Smooth muscle cell of the brain vasculature (primary cell): Measurements from ENCODE around the gene SYNE4.

Source experiments
- DNase-seq: peaks from one replicate; pipeline ENCODE4 v3.0.0-alpha.2; 2012; ENCODE audit warnings: low read depth, low spot score

SYNE4 gene

DNA sequence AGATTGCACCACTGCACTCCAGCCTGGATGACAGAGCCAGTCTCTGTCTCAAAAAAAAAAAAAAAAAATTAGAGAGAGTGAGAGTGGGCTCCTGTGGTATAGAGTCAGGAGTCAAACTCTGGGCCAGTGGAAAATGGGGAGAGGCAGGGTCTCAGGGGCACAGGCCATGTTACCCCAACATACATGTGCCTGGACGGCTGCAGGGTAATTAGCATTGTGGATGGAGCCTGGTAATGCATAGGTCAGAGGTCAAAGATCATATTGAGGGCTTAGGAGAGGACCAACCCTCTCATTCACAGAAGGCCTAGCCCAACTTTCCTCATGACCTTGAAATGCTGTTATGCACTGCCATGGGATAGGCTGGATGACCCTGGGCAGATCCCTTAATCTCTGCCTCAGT lies 16.9 kb upstream of the SYNE4 start:
- DNase-seq = no peak

DNA sequence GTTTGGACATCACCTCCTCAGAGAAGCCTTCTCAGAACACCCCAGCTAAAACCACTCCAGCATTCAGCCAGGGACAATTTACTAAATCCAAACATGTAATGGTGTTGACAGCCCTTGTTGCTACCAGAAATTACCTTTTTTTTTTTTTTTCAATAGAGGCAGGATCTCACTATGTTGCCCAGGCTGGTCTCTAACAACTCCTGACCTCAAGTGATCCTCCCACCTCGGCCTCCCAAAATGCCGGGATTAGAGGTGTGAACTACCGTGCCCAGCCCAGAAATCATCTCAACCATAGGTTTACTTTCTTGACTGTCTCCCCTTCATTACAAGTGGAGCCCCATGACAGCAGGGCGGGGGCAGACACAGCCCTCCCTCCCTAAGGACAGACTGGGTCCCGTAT lies 14.8 kb upstream of the SYNE4 start:
- DNase-seq = no peak

DNA sequence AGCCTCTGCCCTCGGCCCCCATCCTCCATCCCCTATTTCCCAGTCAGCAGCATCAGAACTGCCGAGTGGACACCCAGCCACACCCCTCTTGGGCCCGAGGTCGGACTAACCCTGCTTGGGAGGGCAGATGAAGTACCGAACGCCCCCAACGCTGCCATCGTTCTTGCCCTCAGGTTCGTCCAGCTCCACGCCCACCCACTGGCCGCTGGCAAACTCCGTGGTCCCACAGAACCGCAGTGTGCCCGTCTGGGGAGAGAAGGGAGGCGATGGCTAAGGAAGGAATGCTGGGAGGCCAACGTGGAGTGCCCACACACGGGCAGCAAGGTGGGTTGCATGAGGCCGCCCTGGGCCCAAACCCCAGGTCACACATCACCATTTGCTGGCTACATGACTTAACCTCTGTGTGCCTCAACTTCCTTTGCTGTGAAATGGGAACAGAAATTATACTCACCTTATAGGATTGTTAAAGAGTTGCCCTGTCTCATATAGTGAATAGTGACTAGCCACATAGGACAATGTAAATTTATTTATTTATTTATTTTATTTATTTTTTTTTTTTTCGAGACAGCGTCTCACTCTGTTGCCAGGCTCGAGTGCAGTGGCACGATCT lies 10.6 kb upstream of the SYNE4 start:
- no peak for DNase-seq

DNA sequence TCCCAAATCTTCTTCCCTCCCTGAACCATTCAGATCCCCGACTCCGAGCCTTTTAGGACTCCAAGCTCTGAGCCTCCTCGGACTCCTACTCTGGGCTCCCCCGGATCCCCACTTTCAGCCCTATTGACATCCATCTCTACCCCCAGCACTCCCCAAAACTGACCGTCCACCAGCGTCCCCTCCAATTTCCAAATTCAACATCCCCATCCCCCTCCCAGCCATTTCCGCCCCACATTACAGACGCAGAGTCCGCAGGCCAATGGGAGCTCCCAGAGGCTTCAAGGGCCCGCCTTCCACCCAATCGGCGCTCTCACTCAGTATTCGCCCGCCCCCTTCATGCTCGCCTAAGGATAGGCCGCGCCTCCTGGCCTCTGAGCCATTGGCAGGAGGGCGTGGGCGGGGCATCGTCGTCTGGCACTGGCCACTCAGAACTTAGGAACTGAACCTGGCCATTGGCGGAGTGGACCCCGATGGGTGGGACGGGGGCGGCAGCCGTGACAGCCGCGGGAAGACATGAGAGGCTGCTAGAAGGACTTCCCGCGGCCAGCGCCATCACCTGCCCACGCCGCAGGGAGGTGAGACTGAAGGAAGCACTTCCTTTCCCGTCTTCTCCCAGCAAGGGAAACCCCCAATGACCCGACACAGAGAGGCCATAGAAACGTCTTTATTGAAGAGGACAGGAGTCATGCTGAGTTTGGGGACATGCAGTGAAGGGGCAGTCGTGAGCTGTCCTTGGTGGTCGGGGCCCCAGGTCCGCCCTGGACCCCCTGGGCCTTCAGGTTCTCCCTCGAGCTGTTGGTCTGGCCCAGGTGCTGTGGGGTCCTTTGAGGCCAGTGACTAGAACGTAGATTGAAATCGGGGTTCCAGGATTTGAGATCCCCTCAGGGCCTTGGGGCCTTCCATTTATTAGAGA lies 5.7 kb upstream of the SYNE4 start, which contains the start of gene ALKBH6:
TSS of gene ALKBH6 (minus strand) at position 202 of the 913 bp plus-strand sequence. CDS start 816 bp downstream, outside the sequence.
- peak; percentile 97 for DNase-seq

DNA sequence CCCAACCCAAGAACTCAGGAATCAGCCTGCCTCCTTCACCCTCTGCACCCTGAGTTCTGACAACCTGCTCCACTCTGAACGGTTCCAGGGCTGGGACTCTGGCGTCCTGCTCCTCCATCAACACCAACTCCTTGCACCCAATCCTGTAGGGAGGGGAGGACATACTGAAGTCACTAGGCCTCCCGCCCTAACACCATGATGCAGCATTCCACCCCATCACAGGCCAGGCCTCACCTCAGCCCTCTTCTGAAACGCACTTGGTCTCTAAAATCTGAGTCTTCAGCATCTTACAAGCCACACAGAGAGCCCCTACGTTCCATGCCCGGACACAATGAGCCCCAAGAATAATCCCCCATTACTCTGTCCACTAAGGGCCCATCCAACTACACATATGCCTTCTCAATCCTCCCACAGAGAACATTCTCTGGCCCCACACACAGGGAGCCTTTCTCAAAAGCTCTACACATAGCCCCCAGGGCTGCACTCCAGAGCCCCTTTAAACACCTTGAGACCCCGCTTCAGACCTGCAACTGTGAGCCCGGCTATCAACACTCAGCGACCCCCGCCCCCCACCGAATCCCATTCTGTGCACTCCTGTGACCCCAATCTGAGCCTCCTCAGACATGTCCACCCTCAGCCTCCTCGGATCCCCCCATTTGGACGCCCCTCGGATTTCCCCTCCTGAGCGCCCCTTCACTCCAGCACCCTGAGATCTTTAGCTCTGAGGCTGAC lies 4.8 kb upstream of the SYNE4 start:
- no peak for DNase-seq

DNA sequence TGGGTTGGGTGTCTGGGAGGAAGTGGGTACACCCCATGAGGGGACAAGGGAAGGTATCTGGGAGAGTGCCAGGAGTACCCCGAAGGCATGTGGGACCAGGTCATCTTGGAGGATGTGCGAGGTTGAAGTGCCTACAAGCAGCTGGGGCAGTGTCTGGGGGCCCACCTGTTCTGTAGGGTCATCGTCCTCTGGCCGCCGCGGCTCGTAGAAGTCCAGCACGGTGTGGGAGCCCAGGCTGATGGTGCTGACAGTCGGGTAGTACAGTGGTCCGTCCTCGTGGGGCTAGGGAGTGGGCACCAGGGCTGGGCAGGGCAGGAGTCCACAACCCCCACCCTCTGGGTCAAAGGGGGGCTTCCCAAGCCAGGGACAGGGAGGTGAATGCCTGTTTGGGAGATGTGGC lies 1.8 kb upstream of the SYNE4 start:
- DNase-seq = no peak

DNA sequence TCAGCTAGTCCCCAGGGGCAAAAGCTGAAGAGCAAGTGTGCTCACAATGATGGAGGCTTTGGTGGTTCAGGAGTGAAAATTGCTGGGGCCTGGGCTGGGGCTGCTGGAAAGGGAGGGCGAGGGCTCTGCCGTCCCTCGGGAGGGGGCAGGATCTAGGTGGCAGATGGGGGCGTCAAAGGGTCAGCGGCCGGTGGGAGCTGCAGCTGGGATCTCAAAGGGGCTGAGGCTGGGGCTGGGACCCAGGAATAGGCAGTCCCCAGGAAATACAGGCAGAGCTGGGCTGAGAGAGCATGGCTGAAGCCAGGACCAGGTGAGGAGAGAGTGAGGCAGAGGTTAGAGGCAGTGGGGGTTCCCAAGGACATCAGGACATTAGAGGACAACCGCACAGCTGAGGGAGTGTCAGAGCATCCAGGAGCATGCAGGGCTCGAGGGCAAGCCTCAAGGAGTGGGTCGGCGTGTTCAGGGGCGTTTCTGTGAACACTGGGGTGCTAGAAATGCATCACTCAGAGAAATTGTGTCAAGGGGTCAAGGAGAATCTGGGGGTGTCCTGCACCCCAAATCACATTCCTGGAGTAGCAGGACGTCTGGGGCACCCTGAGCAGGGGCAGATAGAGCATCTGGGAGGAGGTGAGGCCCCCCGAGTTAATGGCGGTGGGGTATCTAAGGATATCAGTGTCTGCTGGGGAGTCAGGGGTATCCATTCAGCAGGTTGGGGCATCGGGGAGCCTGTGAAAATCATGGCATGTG lies 1.2 kb upstream of the SYNE4 start:
- DNase-seq = no peak

DNA sequence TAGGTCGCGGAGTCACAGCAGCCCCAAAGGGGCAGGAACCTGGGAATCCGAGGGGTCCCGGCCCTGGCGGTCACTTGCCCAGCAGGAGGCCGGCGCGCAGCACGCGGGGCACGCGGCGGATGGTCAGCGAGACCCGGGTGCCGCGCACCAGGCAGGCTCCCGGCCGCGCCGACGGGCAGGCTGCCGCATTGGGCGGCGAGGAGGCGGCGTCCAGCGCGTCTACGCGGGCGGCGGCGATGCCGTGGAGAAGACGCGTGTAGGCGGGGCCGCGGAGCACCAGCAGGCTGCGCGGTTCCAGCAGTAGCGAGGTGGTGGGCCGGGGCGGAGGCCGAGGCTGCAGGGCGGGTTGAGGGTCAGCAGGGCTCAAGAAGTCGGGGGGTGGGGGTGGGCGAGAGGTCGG lies 607 bp upstream of the SYNE4 start:
- no peak for DNase-seq

DNA sequence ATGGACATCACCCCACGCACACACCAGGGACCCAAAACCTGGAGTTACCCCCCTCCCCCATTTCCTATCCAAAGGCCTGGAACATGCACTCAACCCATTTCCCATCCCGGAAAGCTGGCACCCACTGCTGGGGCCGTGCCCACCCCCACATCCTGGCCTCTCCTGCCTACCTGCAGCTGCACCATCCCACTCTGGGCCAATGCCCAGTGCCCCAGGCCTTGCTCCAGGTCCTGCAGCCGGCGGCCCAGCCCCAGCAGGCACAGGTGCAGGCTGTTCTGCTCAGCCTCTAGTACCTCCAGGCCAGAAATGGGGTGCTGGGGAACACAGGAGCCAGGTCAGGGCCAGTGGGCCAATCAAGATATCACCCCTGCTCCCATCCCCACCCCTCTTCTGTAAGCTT lies 1.7 kb downstream of the SYNE4 start:
- DNase-seq = no peak

DNA sequence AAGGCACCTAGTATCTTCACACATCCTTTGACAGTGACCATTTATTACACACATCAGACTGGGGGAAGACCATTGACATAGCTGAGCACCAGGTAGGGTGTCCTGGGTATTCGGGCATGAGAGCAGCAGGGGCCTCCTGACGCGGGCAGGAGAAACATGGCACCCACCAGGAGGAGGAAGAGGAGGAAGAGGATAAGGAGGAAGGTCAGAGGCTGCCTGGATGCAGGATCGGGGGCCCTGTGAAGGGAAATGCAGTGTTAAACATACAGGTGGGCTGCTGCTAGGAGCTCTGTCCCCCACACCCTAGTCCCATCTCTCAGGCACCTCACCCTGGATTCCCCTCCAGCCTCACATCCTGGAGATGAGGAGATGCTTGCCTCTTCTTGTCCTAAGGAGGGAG lies 5.3 kb downstream of the SYNE4 start:
- DNase-seq = no peak

DNA sequence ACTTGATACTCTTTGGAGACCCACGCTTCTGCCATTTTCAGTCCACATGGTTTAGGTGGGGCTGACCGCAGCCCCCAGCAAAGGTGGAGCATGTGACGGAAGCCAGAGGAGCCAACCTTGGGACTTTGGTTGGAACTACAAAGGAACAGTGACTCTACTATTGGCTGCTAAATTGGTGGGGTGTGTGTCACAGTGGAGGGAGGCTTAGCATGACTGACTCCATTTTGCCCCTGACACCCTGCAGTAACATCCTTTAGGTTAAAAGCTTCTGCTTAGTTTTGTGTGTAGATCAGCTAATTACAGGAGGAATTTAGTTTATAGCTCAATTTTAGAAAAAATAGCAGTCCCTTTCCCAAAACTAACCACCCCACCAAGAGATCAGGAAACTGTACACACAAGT lies 7.0 kb downstream of the SYNE4 start:
- DNase-seq = no peak

DNA sequence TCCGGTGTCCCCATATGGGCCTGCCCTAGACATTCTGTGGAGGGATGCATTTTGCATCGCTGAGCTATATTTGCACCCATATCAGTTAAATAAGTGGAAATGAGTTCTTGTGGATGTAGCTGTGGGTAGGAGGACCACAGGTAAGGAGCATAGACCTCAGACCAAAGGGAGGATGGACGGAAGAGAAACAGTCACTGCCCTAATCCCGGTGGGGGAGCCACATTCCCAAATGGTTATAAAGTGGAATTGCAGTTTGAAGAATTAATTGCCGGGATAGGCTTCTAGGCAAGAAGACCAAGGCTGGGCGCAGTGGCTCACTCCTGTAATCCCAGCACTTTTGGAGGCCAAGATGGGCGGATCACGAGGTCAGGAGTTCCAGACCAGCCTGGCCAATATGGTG lies 11.8 kb downstream of the SYNE4 start:
- DNase-seq = no peak

DNA sequence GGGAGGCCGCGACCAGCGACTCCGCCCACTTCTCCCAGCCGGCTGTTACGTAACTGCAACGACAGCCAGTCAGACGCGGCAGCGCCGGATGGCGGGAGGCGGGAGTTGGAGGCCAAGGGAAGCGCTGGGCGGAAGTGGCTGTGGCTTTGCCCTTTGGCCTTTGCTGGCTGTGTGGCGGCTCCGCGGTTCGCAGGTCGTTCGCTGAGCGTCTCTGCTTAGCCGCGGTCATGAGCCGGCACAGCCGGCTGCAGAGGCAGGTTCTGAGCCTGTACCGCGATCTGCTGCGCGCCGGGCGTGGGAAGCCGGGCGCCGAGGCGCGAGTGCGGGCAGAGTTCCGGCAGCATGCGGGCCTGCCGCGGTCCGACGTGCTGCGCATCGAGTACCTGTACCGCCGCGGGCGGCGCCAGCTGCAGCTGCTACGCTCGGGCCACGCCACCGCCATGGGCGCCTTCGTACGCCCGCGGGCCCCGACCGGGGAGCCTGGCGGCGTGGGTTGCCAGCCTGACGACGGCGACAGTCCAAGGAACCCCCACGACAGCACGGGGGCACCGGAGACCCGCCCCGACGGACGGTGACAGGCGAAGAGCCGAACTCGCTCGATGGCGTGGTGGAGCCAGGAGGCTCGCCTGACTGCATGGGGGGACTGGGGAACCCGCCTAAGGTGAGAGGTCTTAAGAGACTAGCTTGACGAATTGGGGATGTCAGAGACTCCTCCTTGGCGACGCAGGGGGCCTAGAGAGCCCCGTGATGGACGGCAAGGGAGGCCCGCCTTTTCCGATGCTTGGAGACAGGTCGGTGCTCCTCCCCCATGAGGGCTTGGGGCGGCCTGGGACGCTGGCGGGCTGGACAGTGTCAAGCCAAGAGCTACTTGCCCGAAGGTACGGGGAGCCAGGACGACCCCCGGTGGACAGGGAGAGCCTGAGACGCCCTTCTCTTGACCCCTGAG lies 13.3 kb downstream of the SYNE4 start, which contains the start of gene SDHAF1:
TSS of gene SDHAF1 (plus strand) at position 141 of the 946 bp plus-strand sequence. CDS start at position 228, 87 bp downstream.
- DNase-seq = peak; percentile 74

DNA sequence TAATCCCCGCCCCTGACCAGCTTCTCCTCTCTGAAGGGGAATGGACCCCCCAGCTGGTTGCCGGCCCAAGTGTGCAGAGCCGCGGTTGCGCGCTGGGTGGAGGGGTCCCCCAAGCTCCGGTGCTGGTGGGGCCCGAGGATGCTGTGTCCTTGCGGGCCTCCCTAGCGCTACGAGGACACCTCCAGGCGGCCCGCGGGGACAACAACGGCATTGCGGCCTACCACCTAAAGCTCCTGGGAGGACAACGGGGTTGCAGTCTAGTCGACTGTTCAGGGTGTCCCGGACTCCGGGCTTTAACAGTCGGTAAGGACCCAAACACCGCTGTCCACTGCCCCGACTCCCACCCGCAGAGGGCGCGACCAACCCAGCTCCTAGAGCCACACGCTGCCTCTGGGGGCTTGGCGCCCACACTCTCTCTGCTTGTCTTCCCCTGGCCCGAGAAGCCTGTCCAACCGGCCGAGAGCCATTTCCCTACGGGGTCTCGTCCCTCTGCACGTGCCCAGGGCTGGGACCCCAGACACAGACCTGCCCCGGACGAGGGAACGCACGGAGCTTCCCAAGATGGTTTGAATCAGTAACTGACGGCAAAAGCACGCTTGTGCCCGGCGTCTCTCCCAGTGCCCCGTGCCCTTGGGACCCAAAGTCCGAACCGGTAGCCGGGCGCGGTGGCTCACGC lies 14.6 kb downstream of the SYNE4 start:
- DNase-seq = no peak

DNA sequence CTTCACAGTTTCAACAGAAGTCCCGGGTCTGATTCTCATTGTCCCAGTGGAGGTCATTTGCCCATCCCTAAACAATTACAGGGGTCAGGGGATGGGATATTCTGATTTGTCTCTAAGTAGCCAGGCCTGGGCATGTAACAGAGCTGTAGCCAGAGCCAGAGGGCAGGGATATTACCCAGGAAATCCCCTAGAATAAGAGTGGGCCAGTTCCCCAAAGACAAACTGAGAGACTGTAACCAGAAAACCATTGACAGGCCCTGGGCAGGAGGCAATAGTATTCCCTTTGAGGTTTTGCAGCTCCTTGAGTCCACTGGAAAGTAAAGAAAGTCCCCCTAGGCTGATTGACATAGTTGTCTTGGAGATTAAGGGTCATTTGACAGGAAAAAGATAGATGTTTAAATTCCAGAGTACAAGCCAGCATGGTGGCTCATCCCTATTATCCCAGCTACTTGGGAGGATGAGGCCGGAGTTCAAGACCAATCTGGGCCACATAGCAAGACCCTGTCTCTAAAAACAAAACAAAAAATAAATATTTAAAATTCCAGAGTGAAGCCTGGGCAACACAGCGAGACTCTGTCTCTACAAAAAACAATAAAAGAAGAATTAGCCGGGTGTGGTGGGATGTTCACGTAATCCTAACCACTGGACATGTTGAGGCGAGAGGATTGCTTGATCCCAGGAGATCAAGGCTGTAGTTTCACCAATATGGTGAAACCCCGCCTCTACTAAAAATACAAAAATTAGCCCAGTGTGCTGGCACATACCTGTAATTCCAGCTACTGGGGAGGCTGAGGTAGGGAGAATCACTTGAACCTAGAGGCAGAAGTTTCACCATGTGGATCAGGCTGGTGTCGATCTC lies 15.5 kb downstream of the SYNE4 start:
- no peak for DNase-seq

DNA sequence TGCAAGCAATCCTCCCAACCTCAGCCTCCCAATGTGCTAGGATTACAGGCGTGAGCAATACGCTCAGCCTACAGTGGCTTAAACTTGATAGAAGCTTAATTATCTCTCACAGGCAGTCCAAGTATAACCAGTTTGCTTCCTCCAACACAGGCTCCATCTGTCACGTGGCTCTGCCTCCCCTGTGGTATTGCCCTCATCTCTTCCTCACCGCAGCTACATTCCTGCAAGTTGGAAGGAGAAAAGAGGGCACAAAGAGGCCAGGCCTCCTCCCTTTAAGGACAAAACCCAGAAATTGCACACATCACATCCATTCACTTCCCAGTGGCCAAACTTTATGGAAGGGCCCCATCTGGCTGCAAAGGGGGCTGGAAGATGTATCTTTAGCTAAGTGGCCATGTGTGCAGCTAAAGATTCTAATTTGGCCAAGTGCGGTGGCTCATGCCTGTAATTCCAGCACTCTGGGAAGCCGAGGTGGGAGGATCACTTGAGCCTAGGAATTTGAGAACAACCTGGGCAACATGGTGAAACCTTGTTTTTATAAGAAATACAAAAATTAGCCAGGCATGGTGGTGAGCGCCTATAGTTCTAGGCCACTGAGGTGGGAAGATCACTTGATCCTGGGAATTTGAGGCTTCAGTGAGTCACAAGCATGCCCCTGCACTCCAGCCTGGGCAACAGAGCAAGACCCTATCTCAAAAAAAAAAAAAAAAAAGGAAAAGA lies 16.7 kb downstream of the SYNE4 start:
- DNase-seq = no peak

DNA sequence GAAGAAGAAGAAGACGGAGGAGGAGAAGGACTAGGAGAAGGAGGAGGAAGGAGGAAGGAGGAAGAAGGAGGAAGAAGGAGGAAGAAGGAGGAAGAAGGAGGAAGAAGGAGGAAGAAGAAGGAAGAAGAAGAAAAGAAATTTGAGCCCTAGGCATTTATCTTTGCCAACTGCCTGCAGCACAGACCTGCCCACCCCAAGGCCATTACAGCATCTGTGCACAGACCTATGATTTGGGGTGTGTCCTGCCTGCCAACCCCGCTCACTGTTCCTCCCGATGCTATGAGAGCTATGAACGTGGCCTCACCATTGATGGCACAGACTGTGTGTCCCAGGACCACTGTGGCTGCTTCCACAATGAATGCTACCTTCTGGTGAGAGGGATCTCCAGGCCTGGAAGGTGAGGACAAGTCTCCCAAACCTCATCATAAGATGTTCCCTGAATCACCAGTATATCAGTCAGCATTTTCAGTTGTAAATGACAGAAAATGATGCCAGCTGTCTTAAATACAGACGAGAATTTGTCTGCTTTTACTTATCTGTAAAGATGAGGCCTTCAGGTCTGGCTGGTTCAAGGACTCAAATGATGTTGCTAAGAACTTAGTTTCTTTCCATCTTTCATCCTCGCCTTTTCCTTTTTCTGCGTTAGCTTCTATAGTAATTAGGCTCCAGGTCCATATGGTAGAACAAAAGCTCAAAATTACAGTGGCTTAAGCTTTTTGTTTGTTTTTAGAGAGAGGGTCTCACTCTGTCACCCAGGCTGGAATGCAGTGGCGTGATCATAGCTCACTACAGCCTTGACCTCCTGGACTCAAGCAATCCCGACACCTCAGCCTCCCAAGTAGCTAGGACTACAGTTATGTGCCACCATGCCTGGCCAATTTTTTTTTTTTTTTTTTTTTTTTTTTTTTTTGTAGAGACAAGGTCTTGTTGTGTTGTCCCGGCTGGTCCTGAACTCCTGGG lies 17.6 kb downstream of the SYNE4 start:
- DNase-seq = no peak
